Loucy (cell line): Measurements from ENCODE around the gene PTPRA.

Experiments used
- H2AFZ ChIP-seq: fragments of 200-600 bp; sonication (generic); 2 replicates; pipeline ENCODE4 v1.6.0; 2016; ENCODE audit warnings: antibody characterized with exemption, mild to moderate bottlenecking, low read length, moderate library complexity
- H3F3A ChIP-seq: fragments of 200-600 bp; 2 replicates; pipeline ENCODE4 v1.6.0; 2016; ENCODE audit warnings: antibody characterized with exemption, low read depth, mild to moderate bottlenecking
- H3K27me3 ChIP-seq: fragments of 200-600 bp; sonication (generic); 2 replicates; pipeline ENCODE4 v1.6.1; 2014; ENCODE audit warnings: low read length, mild to moderate bottlenecking; ENCODE audit not compliant: insufficient read depth, poor library complexity, severe bottlenecking
- H3K36me3 ChIP-seq: fragments of 200-600 bp; sonication (generic); 2 replicates; pipeline ENCODE4 v1.6.1; 2016; ENCODE audit warnings: low read length; ENCODE audit not compliant: insufficient read depth
- H3K4me1 ChIP-seq: fragments of 200-600 bp; sonication (generic); 2 replicates; pipeline ENCODE4 v1.5.1; 2014; ENCODE audit warnings: low read length, mild to moderate bottlenecking; ENCODE audit not compliant: insufficient read depth, poor library complexity, severe bottlenecking
- H3K4me2 ChIP-seq: fragments of 200-600 bp; sonication (generic); 2 replicates; pipeline ENCODE4 v1.6.0; 2014; ENCODE audit warnings: antibody characterized with exemption, low read length, low read depth, mild to moderate bottlenecking; ENCODE audit not compliant: poor library complexity, severe bottlenecking
- H3K4me3 ChIP-seq: fragments of 200-600 bp; sonication (generic); 2 replicates; pipeline ENCODE4 v1.5.1; 2014; ENCODE audit warnings: low read length, mild to moderate bottlenecking, mixed read lengths; ENCODE audit not compliant: poor library complexity, severe bottlenecking
- H3K79me2 ChIP-seq: fragments of 200-600 bp; sonication (generic); 2 replicates; pipeline ENCODE4 v1.6.1; 2014; ENCODE audit warnings: low read length; ENCODE audit not compliant: insufficient read depth
- H3K9ac ChIP-seq: fragments of 200-600 bp; sonication (generic); 2 replicates; pipeline ENCODE4 v1.6.0; 2014; ENCODE audit warnings: mild to moderate bottlenecking, low read depth, low read length, moderate library complexity; ENCODE audit not compliant: poor library complexity, severe bottlenecking
- H3K9me2 ChIP-seq: fragments of 200-600 bp; sonication (generic); replicated peaks from 2 replicates; pipeline ENCODE4 v1.6.1; 2016; ENCODE audit warnings: low read depth, low read length, mixed read lengths
- H3K9me3 ChIP-seq: fragments of 200-600 bp; sonication (generic); 2 replicates; pipeline ENCODE4 v1.6.1; 2014; ENCODE audit warnings: mild to moderate bottlenecking, antibody characterized with exemption, low read length, low read depth; ENCODE audit not compliant: insufficient read depth
- H4K20me1 ChIP-seq: fragments of 200-600 bp; sonication (generic); 2 replicates; pipeline ENCODE4 v1.6.0; 2014; ENCODE audit warnings: antibody characterized with exemption, low read length, mild to moderate bottlenecking; ENCODE audit not compliant: insufficient read depth, poor library complexity, severe bottlenecking
- EZH2phosphoT487 ChIP-seq: fragments of 200-600 bp; IDR thresholded peaks from 2 replicates; pipeline ENCODE4 v1.6.1; 2018; ENCODE audit warnings: antibody characterized with exemption, mild to moderate bottlenecking, moderate library complexity, borderline replicate concordance
- TF ChIP-seq, protein P1 (sequence below): fragments of 200-600 bp; sonication (generic); conservative IDR thresholded peaks from 2 replicates; pipeline ENCODE4 v1.5.1; 2014; ENCODE audit warnings: mild to moderate bottlenecking, antibody characterized with exemption, low read length

PTPRA gene

GRCh38 chr20:2972126-2972525 is 98.8 kb downstream of the PTPRA start:
- Histone ChIP-seq H2AFZ (no peak overlapping the region), H3K27me3 (no peaks in the 10 kb centered on the region), H3F3A (no peaks in the 10 kb centered on the region), H3K4me2 (no peak overlapping the region), H3K79me2 (no peaks in the 10 kb centered on the region), H3K9me3 (no peaks in the 10 kb centered on the region), H3K36me3 (peaks cover 24% of the 10 kb centered on the region; the same call in 1 of the 2 replicates), H3K9ac (no peak overlapping the region), H3K4me3 (no peak overlapping the region), H3K4me1 (no peaks in the 10 kb centered on the region), H4K20me1 (no peaks in the 10 kb centered on the region), H3K9me2 (no peaks in the 10 kb centered on the region)
- TF ChIP-seq, protein P1, sequence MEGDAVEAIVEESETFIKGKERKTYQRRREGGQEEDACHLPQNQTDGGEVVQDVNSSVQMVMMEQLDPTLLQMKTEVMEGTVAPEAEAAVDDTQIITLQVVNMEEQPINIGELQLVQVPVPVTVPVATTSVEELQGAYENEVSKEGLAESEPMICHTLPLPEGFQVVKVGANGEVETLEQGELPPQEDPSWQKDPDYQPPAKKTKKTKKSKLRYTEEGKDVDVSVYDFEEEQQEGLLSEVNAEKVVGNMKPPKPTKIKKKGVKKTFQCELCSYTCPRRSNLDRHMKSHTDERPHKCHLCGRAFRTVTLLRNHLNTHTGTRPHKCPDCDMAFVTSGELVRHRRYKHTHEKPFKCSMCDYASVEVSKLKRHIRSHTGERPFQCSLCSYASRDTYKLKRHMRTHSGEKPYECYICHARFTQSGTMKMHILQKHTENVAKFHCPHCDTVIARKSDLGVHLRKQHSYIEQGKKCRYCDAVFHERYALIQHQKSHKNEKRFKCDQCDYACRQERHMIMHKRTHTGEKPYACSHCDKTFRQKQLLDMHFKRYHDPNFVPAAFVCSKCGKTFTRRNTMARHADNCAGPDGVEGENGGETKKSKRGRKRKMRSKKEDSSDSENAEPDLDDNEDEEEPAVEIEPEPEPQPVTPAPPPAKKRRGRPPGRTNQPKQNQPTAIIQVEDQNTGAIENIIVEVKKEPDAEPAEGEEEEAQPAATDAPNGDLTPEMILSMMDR: no peak
- no peak for TF ChIP-seq EZH2phosphoT487

GRCh38 chr20:2973574-2973973 is 100.3 kb downstream of the PTPRA start:
- H3K9ac ChIP-seq: no peak overlapping the region

GRCh38 chr20:2978519-2978918 is 105.2 kb downstream of the PTPRA start:
- Histone ChIP-seq H3K4me2 (no peak overlapping the region), H3F3A (no peaks in the 10 kb centered on the region)
- no peak for TF ChIP-seq EZH2phosphoT487
- TF ChIP-seq, protein P1: no peak

More at GRCh38 chr20:2973574-2973973, 100.3 kb downstream of the PTPRA start:
- Histone ChIP-seq H3K4me2 (no peak overlapping the region), H3K4me1 (no peaks in the 10 kb centered on the region), H3K9me2 (no peaks in the 10 kb centered on the region), H3F3A (no peaks in the 10 kb centered on the region), H4K20me1 (no peaks in the 10 kb centered on the region), H3K4me3 (no peak overlapping the region), H3K36me3 (peaks cover 18% of the 10 kb centered on the region; the same call in 1 of the 2 replicates), H3K27me3 (no peaks in the 10 kb centered on the region), H3K9me3 (no peaks in the 10 kb centered on the region), H3K79me2 (no peaks in the 10 kb centered on the region), H2AFZ (no peak overlapping the region)
- TF ChIP-seq, protein P1: no peak
- no peak for TF ChIP-seq EZH2phosphoT487

More at GRCh38 chr20:2978519-2978918, 105.2 kb downstream of the PTPRA start:
- no peaks in the 10 kb centered on the region for H3K27me3 ChIP-seq
- H3K9me3 ChIP-seq: no peaks in the 10 kb centered on the region
- H3K9ac ChIP-seq: no peak overlapping the region
- H2AFZ ChIP-seq: no peak overlapping the region
- H3K9me2 ChIP-seq: no peaks in the 10 kb centered on the region
- H3K4me1 ChIP-seq: no peaks in the 10 kb centered on the region
- H3K36me3 ChIP-seq: peaks cover 16% of the 10 kb centered on the region; the same call in 1 of the 2 replicates
- no peak overlapping the region for H3K4me3 ChIP-seq
- no peaks in the 10 kb centered on the region for H4K20me1 ChIP-seq
- no peaks in the 10 kb centered on the region; the same call in 1 of the 2 replicates for H3K79me2 ChIP-seq
